GM10266 (cell line): ENCODE measurements around the gene C19orf44.

ENCODE experiments used
- DNase-seq: peaks from one replicate; pipeline ENCODE4 v3.0.0; 2012; ENCODE audit errors: extremely low spot score
- TF ChIP-seq, protein P1 (sequence below): IDR thresholded peaks from 2 replicates; pipeline ENCODE4 v1.5.1; 2012; ENCODE audit warnings: mild to moderate bottlenecking, low read depth; ENCODE audit not compliant: control insufficient read depth, insufficient read depth; ENCODE audit errors: missing control alignments

C19orf44 gene

DNA sequence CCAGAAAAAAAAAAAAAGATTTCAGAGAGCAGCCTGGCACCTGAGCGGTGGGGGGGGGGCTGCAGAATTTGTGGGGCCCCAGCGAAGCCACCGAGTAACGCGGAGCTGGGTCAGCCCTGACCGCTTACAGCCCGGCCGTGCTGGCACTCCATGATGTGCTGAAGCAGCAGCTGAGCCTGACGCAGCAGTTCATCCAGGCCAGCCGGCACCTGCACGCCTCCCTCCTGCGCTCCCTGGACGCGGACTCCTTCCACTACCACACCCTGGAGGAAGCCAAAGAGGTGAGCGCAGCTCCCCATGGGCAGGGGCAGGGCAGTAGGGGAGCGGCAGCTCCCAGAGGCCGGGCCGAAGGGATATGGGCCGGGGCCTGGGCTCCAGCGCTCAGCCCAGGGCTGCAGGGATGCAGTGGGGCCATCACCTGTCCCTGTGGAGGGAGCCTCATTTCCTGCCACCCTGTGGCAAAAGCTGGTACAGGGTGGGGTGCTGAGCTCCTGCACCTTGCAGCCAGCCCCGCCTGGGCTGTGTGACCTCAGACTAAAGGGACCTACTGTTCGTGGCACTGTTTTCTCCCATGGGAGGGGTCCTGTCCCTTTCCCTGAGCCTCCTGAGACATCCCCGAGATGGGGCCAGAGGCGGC lies 18.3 kb downstream of the C19orf44 start:
- DNase-seq, result no peak
- TF ChIP-seq, protein P1, sequence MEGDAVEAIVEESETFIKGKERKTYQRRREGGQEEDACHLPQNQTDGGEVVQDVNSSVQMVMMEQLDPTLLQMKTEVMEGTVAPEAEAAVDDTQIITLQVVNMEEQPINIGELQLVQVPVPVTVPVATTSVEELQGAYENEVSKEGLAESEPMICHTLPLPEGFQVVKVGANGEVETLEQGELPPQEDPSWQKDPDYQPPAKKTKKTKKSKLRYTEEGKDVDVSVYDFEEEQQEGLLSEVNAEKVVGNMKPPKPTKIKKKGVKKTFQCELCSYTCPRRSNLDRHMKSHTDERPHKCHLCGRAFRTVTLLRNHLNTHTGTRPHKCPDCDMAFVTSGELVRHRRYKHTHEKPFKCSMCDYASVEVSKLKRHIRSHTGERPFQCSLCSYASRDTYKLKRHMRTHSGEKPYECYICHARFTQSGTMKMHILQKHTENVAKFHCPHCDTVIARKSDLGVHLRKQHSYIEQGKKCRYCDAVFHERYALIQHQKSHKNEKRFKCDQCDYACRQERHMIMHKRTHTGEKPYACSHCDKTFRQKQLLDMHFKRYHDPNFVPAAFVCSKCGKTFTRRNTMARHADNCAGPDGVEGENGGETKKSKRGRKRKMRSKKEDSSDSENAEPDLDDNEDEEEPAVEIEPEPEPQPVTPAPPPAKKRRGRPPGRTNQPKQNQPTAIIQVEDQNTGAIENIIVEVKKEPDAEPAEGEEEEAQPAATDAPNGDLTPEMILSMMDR, result no peak

DNA sequence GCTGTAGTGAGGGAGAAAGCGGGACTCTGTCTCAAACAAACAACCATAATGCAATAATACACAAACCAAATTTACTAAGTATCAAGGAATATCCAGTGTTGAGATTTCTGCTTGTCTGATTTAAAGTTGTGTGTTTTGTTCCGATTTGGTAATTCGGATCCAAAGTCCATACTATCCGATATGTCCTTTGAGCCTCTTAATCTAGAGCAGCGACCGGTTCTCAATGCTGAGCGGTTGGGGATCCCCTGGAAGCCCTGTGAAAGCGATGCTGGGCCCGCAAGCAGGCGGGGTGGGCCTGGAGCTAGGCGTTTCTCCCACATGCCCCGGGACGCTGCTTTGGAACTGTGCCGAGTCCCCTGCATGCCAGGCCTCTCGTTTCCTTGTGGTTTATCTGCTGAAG lies 20.2 kb downstream of the C19orf44 start:
- DNase-seq, result no peak
- TF ChIP-seq, protein P1, result no peak

DNA sequence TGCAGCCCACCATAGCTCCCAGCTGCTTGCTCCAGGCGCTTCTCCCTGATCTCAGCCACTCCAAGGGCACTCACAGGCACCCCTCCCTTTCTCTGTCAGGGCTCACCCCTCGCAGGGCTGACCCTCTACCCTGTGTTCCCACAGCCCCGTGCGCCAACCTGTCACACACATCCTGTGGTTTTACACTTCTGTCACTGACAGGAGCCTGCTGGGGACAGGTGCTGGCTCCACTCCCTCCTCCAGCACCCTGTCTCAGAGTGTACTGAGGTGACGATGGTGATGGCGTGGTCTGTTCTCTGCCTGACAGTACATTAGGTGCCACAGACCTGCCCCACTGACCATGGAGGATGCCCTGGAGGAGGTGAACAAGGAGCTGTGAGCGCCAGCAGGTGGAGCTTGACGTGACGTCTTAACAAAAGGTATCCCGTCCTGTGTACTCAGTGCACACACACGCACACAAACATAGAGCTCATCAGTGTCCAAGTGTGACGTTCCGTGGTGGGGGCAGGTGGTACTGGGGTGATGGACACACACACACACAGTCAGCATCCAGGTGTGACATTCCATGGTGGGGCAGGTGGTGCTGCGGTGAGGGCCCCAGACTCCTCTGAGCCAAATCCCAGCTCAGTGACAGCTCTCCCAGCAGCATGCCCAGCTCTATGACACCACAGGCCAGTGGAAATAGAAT lies 20.9 kb downstream of the C19orf44 start:
- TF ChIP-seq, protein P1, result no peak
- DNase-seq, result peak; percentile 18

DNA sequence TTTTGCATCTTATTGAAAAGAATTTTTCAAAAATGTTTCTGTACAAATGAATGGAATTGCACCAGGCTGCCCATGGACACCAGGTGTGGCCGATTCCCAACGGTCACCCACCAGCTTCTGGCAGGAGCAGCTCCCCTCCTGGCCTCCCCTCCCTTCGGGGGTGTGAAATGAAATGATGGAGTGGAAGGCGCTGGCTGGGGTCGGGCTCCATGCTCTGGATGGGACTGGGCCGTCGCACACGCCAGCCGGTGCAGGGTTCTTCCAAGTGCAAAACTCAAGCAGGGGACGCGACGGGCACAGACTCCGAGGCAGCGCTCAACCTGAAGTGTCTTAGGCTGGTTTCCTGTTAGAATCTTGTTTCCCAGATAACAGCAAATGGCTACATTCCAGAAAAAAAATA lies 21.9 kb downstream of the C19orf44 start:
- no peak for DNase-seq
- TF ChIP-seq, protein P1, result no peak

DNA sequence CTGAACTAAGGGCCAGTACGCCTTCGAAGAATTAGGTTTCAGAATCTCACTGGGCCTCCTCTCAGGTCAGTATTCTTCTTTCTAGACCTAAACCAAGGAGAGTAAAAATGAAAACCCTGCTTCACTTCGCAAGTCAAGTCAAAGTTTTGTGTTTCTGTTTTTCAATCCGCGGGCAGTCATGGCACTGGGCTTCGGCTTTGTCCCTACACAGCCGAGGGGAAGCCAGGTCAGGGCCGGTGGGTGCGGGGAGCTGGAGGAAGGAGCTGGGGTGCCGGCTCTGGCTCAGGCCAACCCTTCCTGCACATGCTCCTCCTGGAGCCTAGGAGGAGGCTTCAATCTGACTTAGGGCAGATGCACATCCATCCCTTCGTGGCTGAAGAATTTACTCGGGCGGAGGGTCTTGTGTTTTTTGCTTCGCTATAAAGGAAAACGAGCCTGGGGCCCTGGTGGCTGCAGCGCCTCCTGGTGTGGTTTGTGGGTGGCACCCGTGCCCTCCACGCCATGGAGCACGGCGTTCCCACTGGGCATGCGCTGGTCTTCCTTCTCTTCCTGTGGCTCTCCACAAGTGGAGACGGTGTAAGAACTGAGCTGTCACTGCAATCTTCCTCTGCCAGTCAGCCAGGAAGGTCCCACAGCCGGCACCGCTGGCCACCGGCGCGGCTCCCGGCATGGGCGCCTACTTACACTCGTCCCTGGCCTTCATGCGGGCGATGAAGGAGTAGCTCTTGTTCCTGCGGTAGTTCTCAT lies 22.5 kb downstream of the C19orf44 start:
- TF ChIP-seq, protein P1, result no peak
- DNase-seq, result peak; percentile 27

DNA sequence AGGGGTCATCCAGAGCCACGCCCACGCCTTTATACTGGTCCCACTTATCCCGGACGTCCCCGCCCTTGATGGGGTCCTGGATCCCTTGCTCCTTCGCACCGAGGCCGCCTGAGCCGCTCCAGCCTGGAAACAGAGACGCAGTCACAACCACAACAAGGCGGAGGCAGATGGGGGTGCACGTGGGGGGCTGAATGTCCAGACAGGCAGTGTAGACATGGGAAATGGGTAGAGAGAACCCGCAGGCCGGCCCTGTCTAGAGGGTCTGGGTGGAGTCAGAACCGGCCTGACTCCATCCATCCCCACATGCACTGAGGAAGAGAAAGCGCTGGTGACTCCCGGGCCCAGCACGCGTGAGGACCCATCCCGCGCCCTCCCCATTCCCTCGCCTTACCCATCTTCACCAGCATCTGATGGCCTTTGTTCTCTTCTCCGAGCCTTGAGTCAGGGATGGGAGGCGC lies 23.1 kb downstream of the C19orf44 start:
- DNase-seq, result peak; percentile 16

More for the DNA sequence above, 23.1 kb downstream of the C19orf44 start:
- TF ChIP-seq, protein P1, result no peak
